BLaER1 treated with 17β-estradiol and CSF1 and Interleukin-3, amounts not matched to agents 10 nM and 100 nM (cell line): ENCODE measurements around the gene SLC12A7.

Experiments
- H3K27ac ChIP-seq, 11 experiments: shearing (Covaris generic); formaldehyde crosslinking; 2 replicates each; pipeline ENCODE4 v1.8.1; 2022
- H3K27me3 ChIP-seq, 11 experiments: shearing (Covaris generic); formaldehyde crosslinking; 2 replicates each; pipeline ENCODE4 v1.8.1; 2022
- H3K36me3 ChIP-seq, 11 experiments: shearing (Covaris generic); formaldehyde crosslinking; 2 replicates each; pipeline ENCODE4 v1.8.1; 2022
- H3K4me1 ChIP-seq, 10 experiments: shearing (Covaris generic); formaldehyde crosslinking; 2 replicates each; pipeline ENCODE4 v1.8.1; 2022
- H3K4me2 ChIP-seq, 11 experiments: shearing (Covaris generic); formaldehyde crosslinking; 2 replicates each; pipeline ENCODE4 v1.8.1; 2022
- H3K4me3 ChIP-seq, 10 experiments: shearing (Covaris generic); formaldehyde crosslinking; 2 replicates each; pipeline ENCODE4 v1.8.1; 2022
- H3K9ac ChIP-seq, 11 experiments: shearing (Covaris generic); formaldehyde crosslinking; 2 replicates each; pipeline ENCODE4 v1.8.1; 2022
- H3K9me3 ChIP-seq, 11 experiments: shearing (Covaris generic); formaldehyde crosslinking; replicated peaks in 1 of 11; 2 replicates each; pipeline ENCODE4 v1.8.1; 2022
- H4K20me1 ChIP-seq, 11 experiments: shearing (Covaris generic); formaldehyde crosslinking; 2 replicates each; pipeline ENCODE4 v1.8.1; 2022
- Cebpa-rat ChIP-seq, 11 experiments: shearing (Covaris generic); IDR thresholded peaks; 2 replicates each; pipeline ENCODE4 v1.8.1; 2022

Gene SLC12A7

DNA sequence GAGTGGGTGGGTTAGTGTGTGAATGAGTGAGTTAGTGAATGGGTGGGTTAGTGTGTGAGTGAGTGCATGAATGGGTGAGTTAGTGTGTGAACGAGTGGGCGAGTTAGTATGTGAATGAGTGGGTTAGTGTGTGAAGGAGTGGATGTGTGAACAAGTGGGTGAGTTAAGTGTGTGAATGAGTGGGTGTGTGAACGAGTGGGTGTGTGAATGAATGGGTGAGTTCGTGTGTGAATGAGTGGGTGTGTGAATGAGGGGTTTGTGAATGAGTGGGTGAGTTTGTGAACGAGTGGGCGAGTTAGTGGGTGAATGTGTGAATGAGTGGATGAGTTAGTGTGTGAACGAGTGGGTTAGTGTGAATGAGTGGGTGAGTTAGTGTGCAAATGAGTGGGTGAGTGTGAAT, 69.2 kb downstream of the SLC12A7 start:
- no peak overlapping the region for H3K4me3 ChIP-seq
- TF ChIP-seq Cebpa-rat (IDR thresholded peaks at IDR 0.05), result no peak
- peaks cover 0 to 28% (median 15%) of the 10 kb centered on the region in 11 experiments; a peak in 12 of 22 replicates for H3K36me3 ChIP-seq
- H3K27ac ChIP-seq, result no peak overlapping the region
- H4K20me1 ChIP-seq, result no peaks in the 10 kb centered on the region; a peak in 1 of 22 replicates
- H3K4me1 ChIP-seq, result peaks cover 0 to 8% (median 0%) of the 10 kb centered on the region in 10 experiments; a peak in 1 of 20 replicates
- H3K9ac ChIP-seq, result no peak overlapping the region
- no peaks in the 10 kb centered on the region for H3K27me3 ChIP-seq
- peaks cover 6 to 32% (median 13%) of the 10 kb centered on the region in 11 experiments; a peak in 14 of 22 replicates for H3K9me3 ChIP-seq
- H3K4me2 ChIP-seq, result no peak overlapping the region

- Histone ChIP-seq H4K20me1 (peaks cover 0 to 4% (median 0%) of the 10 kb centered on the region in 11 experiments; a peak in 1 of 22 replicates), H3K27ac (no peak overlapping the region), H3K27me3 (no peaks in the 10 kb centered on the region), H3K4me3 (no peak overlapping the region), H3K4me2 (no peak overlapping the region), H3K4me1 (peaks cover 0 to 8% (median 0%) of the 10 kb centered on the region in 10 experiments; a peak in 1 of 20 replicates), H3K36me3 (peaks cover 0 to 38% (median 23%) of the 10 kb centered on the region in 11 experiments; a peak in 12 of 22 replicates), H3K9me3 (peaks cover 6 to 37% (median 13%) of the 10 kb centered on the region in 11 experiments; a peak in 14 of 22 replicates), H3K9ac (no peak overlapping the region)
- TF ChIP-seq Cebpa-rat (IDR thresholded peaks at IDR 0.05), result no peak
These were observed 70.4 kb downstream of the SLC12A7 start for GRCh38 chr5:1041225-1042143.

GRCh38 chr5:1040571-1040970, 71.3 kb downstream of the SLC12A7 start:
- TF ChIP-seq Cebpa-rat (IDR thresholded peaks at IDR 0.05), result no peak

GRCh38 chr5:1039706-1040260, 72.1 kb downstream of the SLC12A7 start:
- H3K4me2 ChIP-seq, result no peak overlapping the region
- no peaks in the 10 kb centered on the region for H3K27me3 ChIP-seq
- H3K27ac ChIP-seq, result no peak overlapping the region
- no peak for TF ChIP-seq Cebpa-rat (IDR thresholded peaks at IDR 0.05)
- no peak overlapping the region for H3K9ac ChIP-seq
- H3K4me1 ChIP-seq, result peaks cover 0 to 8% (median 0%) of the 10 kb centered on the region in 10 experiments; a peak in 1 of 20 replicates
- no peak overlapping the region for H3K4me3 ChIP-seq
- peaks cover 0 to 44% (median 23%) of the 10 kb centered on the region in 11 experiments; a peak in 12 of 22 replicates for H3K36me3 ChIP-seq
- H3K9me3 ChIP-seq, result peaks cover 6 to 37% (median 10%) of the 10 kb centered on the region in 11 experiments; a peak in 14 of 22 replicates
- peaks cover 0 to 9% (median 0%) of the 10 kb centered on the region in 11 experiments; a peak in 2 of 22 replicates for H4K20me1 ChIP-seq

More at GRCh38 chr5:1040571-1040970, 71.3 kb downstream of the SLC12A7 start:
- H3K4me3 ChIP-seq, result no peak overlapping the region
- H4K20me1 ChIP-seq, result peaks cover 0 to 5% (median 0%) of the 10 kb centered on the region in 11 experiments; a peak in 1 of 22 replicates
- H3K4me1 ChIP-seq, result peaks cover 0 to 8% (median 0%) of the 10 kb centered on the region in 10 experiments; a peak in 1 of 20 replicates
- peaks cover 0 to 38% (median 23%) of the 10 kb centered on the region in 11 experiments; a peak in 12 of 22 replicates for H3K36me3 ChIP-seq
- H3K9ac ChIP-seq, result no peak overlapping the region
- H3K9me3 ChIP-seq, result peaks cover 6 to 37% (median 10%) of the 10 kb centered on the region in 11 experiments; a peak in 14 of 22 replicates
- no peak overlapping the region for H3K4me2 ChIP-seq
- no peak overlapping the region for H3K27ac ChIP-seq
- H3K27me3 ChIP-seq, result no peaks in the 10 kb centered on the region

- Histone ChIP-seq H3K9me3 (peaks cover 6 to 37% (median 10%) of the 10 kb centered on the region in 11 experiments; a peak in 14 of 22 replicates), H3K4me1 (peaks cover 0 to 8% (median 0%) of the 10 kb centered on the region in 10 experiments; a peak in 1 of 20 replicates), H3K27ac (no peak overlapping the region), H3K4me3 (no peak overlapping the region), H3K27me3 (no peaks in the 10 kb centered on the region), H3K4me2 (no peak overlapping the region), H3K9ac (no peak overlapping the region), H4K20me1 (peaks cover 0 to 14% (median 0%) of the 10 kb centered on the region in 11 experiments; a peak in 3 of 22 replicates), H3K36me3 (peaks cover 0 to 50% (median 23%) of the 10 kb centered on the region in 11 experiments; a peak in 12 of 22 replicates)
- TF ChIP-seq Cebpa-rat (IDR thresholded peaks at IDR 0.05), result no peak
These were observed 72.7 kb downstream of the SLC12A7 start for GRCh38 chr5:1039210-1039548.

DNA sequence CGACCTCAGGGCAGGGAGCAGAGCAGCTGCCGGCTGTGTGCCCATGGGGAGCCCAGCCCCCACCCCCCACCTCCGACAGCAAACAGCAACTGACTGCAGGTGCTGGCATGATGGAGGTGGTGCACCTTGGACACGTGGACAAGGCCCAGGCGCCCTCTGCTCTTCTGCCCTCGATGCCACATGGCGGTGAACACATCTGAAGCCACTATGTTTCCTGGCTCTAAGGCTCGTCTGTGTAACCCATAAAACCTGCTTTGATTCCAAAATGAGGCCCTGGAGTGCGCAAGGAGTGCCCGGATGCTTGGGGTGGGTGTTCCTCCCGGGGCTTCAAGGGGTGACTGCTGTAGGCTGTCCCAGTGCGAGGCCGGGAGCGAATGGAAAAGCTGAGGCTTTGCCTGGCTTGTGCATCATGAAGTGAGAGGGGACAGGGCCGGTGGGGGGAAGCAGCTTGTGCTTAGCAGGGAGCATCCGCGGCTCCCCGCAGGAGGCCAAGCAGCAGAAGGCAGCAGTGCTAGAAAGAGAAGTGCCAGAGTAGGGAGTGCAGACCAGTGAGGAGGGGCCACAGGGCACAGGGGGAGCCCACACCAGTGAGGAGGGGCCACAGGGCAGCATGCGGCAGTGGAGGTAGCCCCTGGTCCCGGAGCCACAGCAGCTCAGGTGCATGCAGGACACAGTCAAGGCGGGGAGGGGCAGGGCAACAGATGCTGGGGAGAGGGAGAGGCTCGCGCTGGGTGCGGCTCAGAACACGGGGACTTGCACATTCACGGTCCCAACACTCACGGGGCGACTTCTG, 73.2 kb downstream of the SLC12A7 start:
- Histone ChIP-seq H3K4me1 (peaks cover 0 to 8% (median 0%) of the 10 kb centered on the region in 10 experiments; a peak in 1 of 20 replicates), H3K27ac (no peak overlapping the region), H3K4me2 (no peak overlapping the region), H3K4me3 (no peak overlapping the region), H4K20me1 (peaks cover 0 to 19% (median 0%) of the 10 kb centered on the region in 11 experiments; a peak in 3 of 22 replicates), H3K36me3 (peaks cover 0 to 55% (median 23%) of the 10 kb centered on the region in 11 experiments; a peak in 12 of 22 replicates), H3K27me3 (no peaks in the 10 kb centered on the region), H3K9ac (no peak overlapping the region), H3K9me3 (peaks cover 6 to 37% (median 10%) of the 10 kb centered on the region in 11 experiments; a peak in 14 of 22 replicates)
- TF ChIP-seq Cebpa-rat (IDR thresholded peaks at IDR 0.05), result no peak

DNA sequence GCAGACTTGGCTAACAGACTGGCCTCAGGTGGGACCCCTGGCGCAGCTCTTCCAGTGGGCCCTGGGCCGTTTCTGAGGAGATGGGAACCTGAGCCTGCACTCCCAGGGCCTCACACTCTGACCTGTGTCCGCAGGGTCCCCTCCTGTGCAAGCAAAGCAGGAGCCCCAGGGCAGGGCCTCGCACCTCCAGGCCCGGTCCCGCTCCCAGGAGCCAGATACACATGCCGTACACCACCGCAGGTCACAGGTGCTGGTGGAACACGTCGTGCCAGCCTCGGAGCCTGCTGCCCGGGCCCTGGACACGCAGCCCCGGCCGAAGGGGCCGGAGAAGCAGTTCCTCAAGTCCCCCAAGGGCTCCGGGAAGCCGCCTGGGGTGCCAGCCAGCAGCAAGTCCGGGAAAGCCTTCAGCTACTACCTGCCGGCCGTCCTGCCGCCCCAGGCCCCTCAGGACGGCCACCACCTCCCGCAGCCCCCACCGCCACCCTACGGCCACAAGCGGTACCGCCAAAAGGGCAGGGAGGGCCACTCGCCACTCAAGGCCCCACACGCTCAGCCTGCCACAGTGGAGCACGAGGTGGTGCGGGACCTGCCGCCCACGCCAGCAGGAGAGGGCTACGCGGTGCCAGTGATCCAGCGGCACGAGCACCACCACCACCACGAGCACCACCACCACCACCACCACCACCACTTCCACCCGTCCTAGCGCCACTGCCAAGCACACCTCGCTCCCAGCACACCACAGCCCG, 74.0 kb downstream of the SLC12A7 start:
- H3K4me1 ChIP-seq, result peaks cover 0 to 8% (median 0%) of the 10 kb centered on the region in 10 experiments; a peak in 1 of 20 replicates
- H3K27me3 ChIP-seq, result no peaks in the 10 kb centered on the region
- peaks cover 0 to 26% (median 0%) of the 10 kb centered on the region in 11 experiments; a peak in 5 of 22 replicates for H4K20me1 ChIP-seq
- H3K4me3 ChIP-seq, result no peak overlapping the region
- no peak overlapping the region for H3K9ac ChIP-seq
- peaks cover 6 to 37% (median 10%) of the 10 kb centered on the region in 11 experiments; a peak in 13 of 22 replicates for H3K9me3 ChIP-seq
- H3K36me3 ChIP-seq, result peaks cover 0 to 63% (median 23%) of the 10 kb centered on the region in 11 experiments; a peak in 12 of 22 replicates
- no peak overlapping the region for H3K4me2 ChIP-seq
- H3K27ac ChIP-seq, result no peak overlapping the region
- TF ChIP-seq Cebpa-rat (IDR thresholded peaks at IDR 0.05), result no peak
